ENCODE data around the gene TNKS1BP1. TPM values are rescaled to one million over a fixed set of nuclear protein-coding genes. Genes with fewer than 3 reads are reported as not detected.

The TNKS1BP1 gene
- total RNA-seq, 4 donors from 2014 or later, result 119 to 162 (median 137) TPM

GRCh38 chr11:57276169-57276970 lies 48.4 kb downstream of the TNKS1BP1 start:
- no peak for ATAC-seq (ENCODE audit: low FRiP score)
- no peak for DNase-seq (ENCODE audit: low spot score)
- no peak for TF ChIP-seq CTCF (IDR thresholded peaks at IDR 0.05)

GRCh38 chr11:57275582-57275981 lies 49.2 kb downstream of the TNKS1BP1 start:
- ATAC-seq (ENCODE audit: low FRiP score), result no peak
- no peak for TF ChIP-seq CTCF (IDR thresholded peaks at IDR 0.05)
- DNase-seq (ENCODE audit: low spot score), result no peak

GRCh38 chr11:57274904-57275498 lies 49.8 kb downstream of the TNKS1BP1 start:
- no peak for DNase-seq (ENCODE audit: low spot score)
- no peak for ATAC-seq (ENCODE audit: low FRiP score)

GRCh38 chr11:57273448-57274058 lies 51.2 kb downstream of the TNKS1BP1 start:
- no peak for ATAC-seq (ENCODE audit: low FRiP score)

More at GRCh38 chr11:57274904-57275498, 49.8 kb downstream of the TNKS1BP1 start:
- no peak for TF ChIP-seq CTCF (IDR thresholded peaks at IDR 0.05)

GRCh38 chr11:57269571-57270021 lies 55.2 kb downstream of the TNKS1BP1 start:
- DNase-seq (ENCODE audit: low spot score), result no peak
- TF ChIP-seq CTCF (IDR thresholded peaks at IDR 0.05), result no peak
- peak; percentile 53 for ATAC-seq (ENCODE audit: low FRiP score)

More at GRCh38 chr11:57273448-57274058, 51.2 kb downstream of the TNKS1BP1 start:
- TF ChIP-seq CTCF (IDR thresholded peaks at IDR 0.05), result no peak
- DNase-seq (ENCODE audit: low spot score), result no peak

- DNase-seq (ENCODE audit: low spot score), result no peak
- TF ChIP-seq CTCF (IDR thresholded peaks at IDR 0.05), result no peak
- no peak for ATAC-seq (ENCODE audit: low FRiP score)
Observed at GRCh38 chr11:57266157-57266556, 58.6 kb downstream of the TNKS1BP1 start.

Data from omental fat pad (tissue), 4 donors.